Fibroblast of lung (primary cell): ENCODE measurements around the gene ABHD3. TPM values are rescaled to one million over a fixed set of nuclear protein-coding genes. Genes with fewer than 3 reads are reported as not detected.

Experiments used
- DNase-seq, 2 donors: peaks; one replicate each; pipeline versions ENCODE4 v3.0.0 to v3.0.0-alpha.2; 2010; ENCODE audit warnings: low read depth in 2 of 2
- H2AFZ ChIP-seq: 2 replicates; pipeline ENCODE4 v1.5.1; 2012; ENCODE audit warnings: low read length, control low read depth, inconsistent platforms
- H3K27ac ChIP-seq: 2 replicates; pipeline ENCODE4 v1.5.1; 2011; ENCODE audit warnings: low read length, control low read depth; ENCODE audit not compliant: insufficient read depth
- H3K27me3 ChIP-seq: 2 replicates; pipeline ENCODE4 v1.5.1; 2011; ENCODE audit warnings: mild to moderate bottlenecking, low read length; ENCODE audit not compliant: control insufficient read depth, insufficient read depth
- H3K36me3 ChIP-seq: 2 replicates; pipeline ENCODE4 v1.5.1; 2011; ENCODE audit warnings: low read length; ENCODE audit not compliant: control insufficient read depth, insufficient read depth
- H3K4me1 ChIP-seq: 2 replicates; pipeline ENCODE4 v1.5.1; 2011; ENCODE audit warnings: low read length; ENCODE audit not compliant: control insufficient read depth, insufficient read depth; ENCODE audit errors: extremely low read depth
- H3K4me2 ChIP-seq: 2 replicates; pipeline ENCODE4 v1.5.1; 2011; ENCODE audit warnings: low read length, control low read depth; ENCODE audit not compliant: insufficient read depth; ENCODE audit errors: extremely low read depth
- H3K4me3 ChIP-seq, 4 experiments: fragments of 200-600 bp in 1 of 4; sonication (generic) in 1 of 4; replicated peaks in 1 of 4; 2 replicates each; pipeline ENCODE4 v1.5.1; 2011 to 2016; ENCODE audit warnings: low read length in 4 of 4, low read depth in 3 of 4, mild to moderate bottlenecking in 3 of 4, control low read depth in 2 of 4, inconsistent platforms in 1 of 4, mixed read lengths in 1 of 4; ENCODE audit not compliant: insufficient read depth in 1 of 4; ENCODE audit errors: control extremely low read depth in 1 of 4
- H3K79me2 ChIP-seq: 2 replicates; pipeline ENCODE4 v1.5.1; 2012; ENCODE audit warnings: mild to moderate bottlenecking, low read length, inconsistent platforms; ENCODE audit not compliant: control insufficient read depth, insufficient read depth
- H3K9ac ChIP-seq: 2 replicates; pipeline ENCODE4 v1.5.1; 2011; ENCODE audit warnings: mild to moderate bottlenecking, low read length, control low read depth; ENCODE audit not compliant: insufficient read depth
- H3K9me3 ChIP-seq: 2 replicates; pipeline ENCODE4 v1.5.1; 2012; ENCODE audit warnings: low read depth, low read length; ENCODE audit not compliant: control insufficient read depth, insufficient read depth
- H4K20me1 ChIP-seq: 2 replicates; pipeline ENCODE4 v1.5.1; 2011; ENCODE audit warnings: low read length; ENCODE audit not compliant: control insufficient read depth, insufficient read depth; ENCODE audit errors: extremely low read depth
- EZH2 ChIP-seq: IDR thresholded peaks from 2 replicates; pipeline ENCODE4 v1.5.1; 2012; ENCODE audit warnings: low read length, control low read depth, mild to moderate bottlenecking; ENCODE audit errors: missing control alignments
- polyA plus RNA-seq, 2 donors: library from polyadenylated mRNA; depleted of rRNA in 1 of 2; stranded (reverse) in 1 of 2; unstranded in 1 of 2; fragments of >200 nt; gene quantifications; 2 replicates each; pipeline ENCODE4 v1.2.1, GENCODE V29; 2011 to 2012; ENCODE audit warnings: missing spikeins in 1 of 2
- total RNA-seq: library from RNA; depleted of rRNA; stranded (reverse); fragments of >200 nt; gene quantifications from 2 replicates; pipeline ENCODE4 v1.2.1, GENCODE V29; 2014
- TF ChIP-seq, protein P1 (sequence below), 2 donors: IDR thresholded peaks in 1 of 2; conservative IDR thresholded peaks in 1 of 2; 1 replicate in 1 of 2; 2 replicates in 1 of 2; pipeline ENCODE4 v1.5.1; 2011 to 2012; ENCODE audit warnings: low read length in 2 of 2, control low read depth in 1 of 2, inconsistent platforms in 1 of 2, low read depth in 1 of 2, mild to moderate bottlenecking in 1 of 2

The ABHD3 gene
- total and polyA plus RNA-seq, 2 donors (not counting 1 experiment from before 2014, with no cell fraction given) = 6.3 to 17.0 TPM

DNA sequence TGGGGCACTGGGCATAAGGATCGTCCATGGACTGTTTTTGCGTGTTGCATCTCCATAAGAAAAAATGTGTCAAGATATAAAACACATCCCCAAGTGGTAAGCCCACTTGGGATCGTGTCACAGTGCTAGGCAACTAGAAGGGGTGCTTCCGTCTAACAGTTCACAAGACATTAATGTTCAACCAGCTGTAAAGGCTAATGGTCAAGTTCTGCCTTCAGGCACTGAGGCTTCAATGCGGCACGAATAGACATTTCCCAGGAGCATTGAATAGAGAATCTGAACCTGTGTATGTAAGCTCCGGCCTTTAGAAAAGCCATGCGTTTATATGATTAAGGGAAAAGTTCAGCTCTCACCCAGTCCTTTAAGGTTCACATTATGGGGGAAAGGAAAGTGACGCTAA, 42.0 kb downstream of the ABHD3 start:
- Histone ChIP-seq H3K4me1 (no peaks in the 10 kb centered on the region), H3K79me2 (no peaks in the 10 kb centered on the region), H3K4me2 (no peak overlapping the region), H3K9me3 (no peaks in the 10 kb centered on the region), H4K20me1 (no peaks in the 10 kb centered on the region), H2AFZ (no peak overlapping the region), H3K9ac (no peak overlapping the region), H3K36me3 (no peaks in the 10 kb centered on the region), H3K27ac (no peak overlapping the region), H3K4me3 (no peak overlapping the region), H3K27me3 (no peaks in the 10 kb centered on the region)
- DNase-seq = no peak
- TF ChIP-seq EZH2 = no peak
- TF ChIP-seq, protein P1, sequence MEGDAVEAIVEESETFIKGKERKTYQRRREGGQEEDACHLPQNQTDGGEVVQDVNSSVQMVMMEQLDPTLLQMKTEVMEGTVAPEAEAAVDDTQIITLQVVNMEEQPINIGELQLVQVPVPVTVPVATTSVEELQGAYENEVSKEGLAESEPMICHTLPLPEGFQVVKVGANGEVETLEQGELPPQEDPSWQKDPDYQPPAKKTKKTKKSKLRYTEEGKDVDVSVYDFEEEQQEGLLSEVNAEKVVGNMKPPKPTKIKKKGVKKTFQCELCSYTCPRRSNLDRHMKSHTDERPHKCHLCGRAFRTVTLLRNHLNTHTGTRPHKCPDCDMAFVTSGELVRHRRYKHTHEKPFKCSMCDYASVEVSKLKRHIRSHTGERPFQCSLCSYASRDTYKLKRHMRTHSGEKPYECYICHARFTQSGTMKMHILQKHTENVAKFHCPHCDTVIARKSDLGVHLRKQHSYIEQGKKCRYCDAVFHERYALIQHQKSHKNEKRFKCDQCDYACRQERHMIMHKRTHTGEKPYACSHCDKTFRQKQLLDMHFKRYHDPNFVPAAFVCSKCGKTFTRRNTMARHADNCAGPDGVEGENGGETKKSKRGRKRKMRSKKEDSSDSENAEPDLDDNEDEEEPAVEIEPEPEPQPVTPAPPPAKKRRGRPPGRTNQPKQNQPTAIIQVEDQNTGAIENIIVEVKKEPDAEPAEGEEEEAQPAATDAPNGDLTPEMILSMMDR (conservative IDR thresholded peaks at IDR 0.05 in 1 of 2, IDR thresholded peaks at IDR 0.05 in 1 of 2; ENCODE audit: low read depth in 1 of 2, low read length in 2 of 2) = no peak

DNA sequence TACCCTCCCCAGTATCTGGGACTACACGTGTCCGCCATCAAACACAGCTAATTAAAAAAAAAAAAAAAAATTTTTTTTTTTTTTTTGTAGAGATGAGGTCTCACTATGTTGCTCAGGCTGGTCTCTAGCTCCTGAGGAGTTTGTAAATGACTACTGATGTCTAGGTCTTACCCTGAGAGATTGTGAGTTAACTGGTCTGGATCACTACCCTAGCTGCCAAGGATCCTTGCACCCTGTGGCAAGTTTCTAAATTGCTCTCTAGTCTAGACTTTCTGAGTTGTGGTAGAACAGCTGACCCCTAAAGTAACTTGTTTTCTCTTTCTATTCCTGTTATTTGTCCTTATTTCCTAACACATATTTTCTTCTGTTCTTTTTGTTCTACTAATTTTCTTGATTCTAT, 44.5 kb downstream of the ABHD3 start:
- no peaks in the 10 kb centered on the region for H3K79me2 ChIP-seq
- H3K27me3 ChIP-seq = no peaks in the 10 kb centered on the region
- H3K9me3 ChIP-seq = no peaks in the 10 kb centered on the region
- H2AFZ ChIP-seq = no peak overlapping the region
- H3K9ac ChIP-seq = no peak overlapping the region
- H3K4me2 ChIP-seq = no peak overlapping the region
- DNase-seq = no peak
- H3K36me3 ChIP-seq = no peaks in the 10 kb centered on the region
- H3K4me1 ChIP-seq = no peaks in the 10 kb centered on the region
- H4K20me1 ChIP-seq = no peaks in the 10 kb centered on the region
- no peak for TF ChIP-seq EZH2
- TF ChIP-seq, protein P1 (conservative IDR thresholded peaks at IDR 0.05 in 1 of 2, IDR thresholded peaks at IDR 0.05 in 1 of 2; ENCODE audit: low read depth in 1 of 2, low read length in 2 of 2) = no peak
- no peak overlapping the region for H3K27ac ChIP-seq
- H3K4me3 ChIP-seq = no peak overlapping the region

DNA sequence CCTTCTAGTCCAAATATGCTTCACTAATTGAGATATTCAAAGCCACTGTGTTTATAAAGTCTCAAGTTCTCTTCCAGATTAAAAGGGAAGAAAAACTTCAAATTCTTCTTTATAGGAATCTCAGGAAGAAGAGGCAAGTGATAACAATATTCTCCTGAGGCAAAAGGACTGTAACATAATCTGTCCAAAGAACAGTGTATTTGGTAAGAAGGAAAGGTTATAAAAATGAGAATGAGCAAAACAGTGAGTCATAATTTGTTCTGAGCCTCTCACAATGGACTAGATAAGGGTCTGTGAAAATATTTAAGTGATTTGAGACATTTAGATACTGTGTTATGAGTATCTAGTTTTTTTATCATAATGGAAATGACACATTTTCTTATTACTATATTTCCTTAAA, 48.2 kb downstream of the ABHD3 start:
- no peaks in the 10 kb centered on the region for H3K9me3 ChIP-seq
- no peak for TF ChIP-seq EZH2
- TF ChIP-seq, protein P1 (conservative IDR thresholded peaks at IDR 0.05 in 1 of 2, IDR thresholded peaks at IDR 0.05 in 1 of 2; ENCODE audit: low read depth in 1 of 2, low read length in 2 of 2) = no peak

More for the DNA sequence above, 48.2 kb downstream of the ABHD3 start:
- H3K79me2 ChIP-seq = no peaks in the 10 kb centered on the region
- no peak overlapping the region for H3K4me3 ChIP-seq
- DNase-seq = peak; percentile 24 to 60
- no peak overlapping the region for H3K4me2 ChIP-seq
- no peak overlapping the region for H3K27ac ChIP-seq
- H3K9ac ChIP-seq = no peak overlapping the region
- no peaks in the 10 kb centered on the region for H4K20me1 ChIP-seq
- H3K4me1 ChIP-seq = no peaks in the 10 kb centered on the region
- no peaks in the 10 kb centered on the region for H3K36me3 ChIP-seq
- no peak overlapping the region for H2AFZ ChIP-seq
- H3K27me3 ChIP-seq = no peaks in the 10 kb centered on the region
